Nephron (organoid): Measurements from ENCODE around the gene RYR2.
"Not testable (repeated sequence)": the region's sequence is repeated elsewhere in the genome, so short reads cannot be mapped to it uniquely, and the experiment has no call there.

ENCODE experiments used
- H3K27ac Mint-ChIP-seq, 3 experiments: 2 replicates each; pipeline ENCODE4 v1.8.0; 2020; ENCODE audit warnings: mixed read lengths in 3 of 3, mild to moderate bottlenecking in 2 of 3, moderate library complexity in 1 of 3
- H3K27me3 Mint-ChIP-seq: 2 replicates; pipeline ENCODE4 v1.8.0; 2021; ENCODE audit warnings: low read depth, mild to moderate bottlenecking, moderate library complexity, mixed read lengths
- H3K36me3 Mint-ChIP-seq: 2 replicates; pipeline ENCODE4 v1.8.0; 2020; ENCODE audit warnings: low read depth, mixed read lengths
- H3K4me1 Mint-ChIP-seq: 2 replicates; pipeline ENCODE4 v1.8.0; 2020; ENCODE audit warnings: mixed read lengths
- H3K4me3 Mint-ChIP-seq, 3 experiments: 2 replicates each; pipeline ENCODE4 v1.8.0; 2020; ENCODE audit warnings: mild to moderate bottlenecking in 3 of 3, mixed read lengths in 3 of 3, moderate library complexity in 2 of 3
- H3K9me3 Mint-ChIP-seq: 2 replicates; pipeline ENCODE4 v1.8.0; 2020; ENCODE audit warnings: mixed read lengths
- TF ChIP-seq, protein P1 (sequence below), 3 experiments: fragments of 200-600 bp; sonication (generic); IDR thresholded peaks; one replicate each; pipeline ENCODE4 v1.5.0; 2021; ENCODE audit warnings: antibody characterized with exemption in 3 of 3; ENCODE audit not compliant: unreplicated experiment in 3 of 3

Gene RYR2

DNA sequence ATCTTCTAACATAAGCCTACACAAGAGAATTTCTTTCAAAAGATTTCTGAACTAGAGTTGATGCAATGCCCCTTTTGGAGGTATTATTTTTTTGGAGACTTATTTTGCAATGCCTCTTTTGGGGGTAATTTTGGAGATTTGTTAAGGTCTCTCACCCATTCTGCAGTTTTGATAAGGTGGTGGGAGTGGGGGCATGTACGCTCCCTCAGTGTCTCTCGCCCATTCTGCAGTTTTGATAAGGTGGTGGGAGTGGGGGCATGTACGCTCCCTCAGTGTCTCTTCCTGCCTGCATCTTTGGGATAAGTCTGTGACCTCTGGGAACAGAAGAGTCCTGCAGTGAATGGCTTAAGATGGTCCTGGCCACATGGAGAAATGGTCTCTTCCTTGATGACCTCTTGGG lies 536.6 kb downstream of the RYR2 start:
- Mint-ChIP-seq H3K27me3 (no peaks in the 10 kb centered on the region), H3K9me3 (peaks cover 38% of the 10 kb centered on the region), H3K36me3 (no peaks in the 10 kb centered on the region), H3K27ac (no peak overlapping the region), H3K4me1 (no peaks in the 10 kb centered on the region), H3K4me3 (no peak overlapping the region)
- TF ChIP-seq, protein P1, sequence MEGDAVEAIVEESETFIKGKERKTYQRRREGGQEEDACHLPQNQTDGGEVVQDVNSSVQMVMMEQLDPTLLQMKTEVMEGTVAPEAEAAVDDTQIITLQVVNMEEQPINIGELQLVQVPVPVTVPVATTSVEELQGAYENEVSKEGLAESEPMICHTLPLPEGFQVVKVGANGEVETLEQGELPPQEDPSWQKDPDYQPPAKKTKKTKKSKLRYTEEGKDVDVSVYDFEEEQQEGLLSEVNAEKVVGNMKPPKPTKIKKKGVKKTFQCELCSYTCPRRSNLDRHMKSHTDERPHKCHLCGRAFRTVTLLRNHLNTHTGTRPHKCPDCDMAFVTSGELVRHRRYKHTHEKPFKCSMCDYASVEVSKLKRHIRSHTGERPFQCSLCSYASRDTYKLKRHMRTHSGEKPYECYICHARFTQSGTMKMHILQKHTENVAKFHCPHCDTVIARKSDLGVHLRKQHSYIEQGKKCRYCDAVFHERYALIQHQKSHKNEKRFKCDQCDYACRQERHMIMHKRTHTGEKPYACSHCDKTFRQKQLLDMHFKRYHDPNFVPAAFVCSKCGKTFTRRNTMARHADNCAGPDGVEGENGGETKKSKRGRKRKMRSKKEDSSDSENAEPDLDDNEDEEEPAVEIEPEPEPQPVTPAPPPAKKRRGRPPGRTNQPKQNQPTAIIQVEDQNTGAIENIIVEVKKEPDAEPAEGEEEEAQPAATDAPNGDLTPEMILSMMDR (IDR thresholded peaks at IDR 0.05; ENCODE audit: unreplicated experiment in 3 of 3): no peak

DNA sequence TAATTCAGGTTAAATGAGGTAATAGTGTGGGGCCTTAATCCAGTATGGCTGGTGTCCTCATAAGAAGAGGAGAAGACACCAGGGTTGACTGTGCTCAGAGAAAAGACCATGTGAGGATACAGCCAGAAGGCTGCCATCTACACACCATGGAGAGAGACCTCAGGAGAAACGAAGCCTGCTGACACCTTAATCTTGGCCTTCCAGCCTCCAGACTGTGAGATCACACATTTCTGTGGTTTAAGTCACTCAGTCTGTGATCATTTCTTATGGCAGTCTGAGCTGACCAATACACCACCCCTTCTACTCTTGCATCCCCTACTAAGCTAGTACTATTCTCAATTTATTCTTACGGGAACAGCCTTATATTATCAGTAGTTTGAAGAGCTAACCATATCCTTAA lies 538.7 kb downstream of the RYR2 start:
- Mint-ChIP-seq H3K27me3 (no peaks in the 10 kb centered on the region), H3K27ac (no peak overlapping the region), H3K4me1 (no peaks in the 10 kb centered on the region), H3K9me3 (peaks cover 24% of the 10 kb centered on the region), H3K4me3 (no peak overlapping the region), H3K36me3 (no peaks in the 10 kb centered on the region)
- TF ChIP-seq, protein P1 (IDR thresholded peaks at IDR 0.05; ENCODE audit: unreplicated experiment in 3 of 3): no peak

DNA sequence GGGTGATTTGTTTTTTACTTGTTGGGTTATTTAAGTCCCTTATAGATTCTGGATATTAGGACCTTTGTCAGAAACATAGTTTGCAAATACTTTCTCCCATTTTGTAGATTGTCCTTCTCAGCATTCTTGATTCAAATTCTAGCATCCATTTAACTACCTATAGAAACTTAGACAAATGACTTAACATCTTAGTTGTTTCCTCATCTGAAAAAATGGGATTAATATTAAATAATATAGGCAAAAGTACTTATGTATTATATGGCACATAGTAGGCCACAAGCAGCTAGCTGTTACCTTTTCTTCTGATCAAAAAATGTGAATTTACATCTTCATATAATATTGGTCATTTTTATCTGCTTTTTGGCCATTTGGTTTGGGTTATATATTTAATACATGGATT lies 541.3 kb downstream of the RYR2 start:
- no peak overlapping the region for H3K4me3 Mint-ChIP-seq
- H3K27me3 Mint-ChIP-seq: no peaks in the 10 kb centered on the region
- no peaks in the 10 kb centered on the region for H3K4me1 Mint-ChIP-seq
- TF ChIP-seq, protein P1 (IDR thresholded peaks at IDR 0.05; ENCODE audit: unreplicated experiment in 3 of 3): no peak
- no peaks in the 10 kb centered on the region for H3K36me3 Mint-ChIP-seq
- H3K9me3 Mint-ChIP-seq: peaks cover 8% of the 10 kb centered on the region
- no peak overlapping the region for H3K27ac Mint-ChIP-seq

DNA sequence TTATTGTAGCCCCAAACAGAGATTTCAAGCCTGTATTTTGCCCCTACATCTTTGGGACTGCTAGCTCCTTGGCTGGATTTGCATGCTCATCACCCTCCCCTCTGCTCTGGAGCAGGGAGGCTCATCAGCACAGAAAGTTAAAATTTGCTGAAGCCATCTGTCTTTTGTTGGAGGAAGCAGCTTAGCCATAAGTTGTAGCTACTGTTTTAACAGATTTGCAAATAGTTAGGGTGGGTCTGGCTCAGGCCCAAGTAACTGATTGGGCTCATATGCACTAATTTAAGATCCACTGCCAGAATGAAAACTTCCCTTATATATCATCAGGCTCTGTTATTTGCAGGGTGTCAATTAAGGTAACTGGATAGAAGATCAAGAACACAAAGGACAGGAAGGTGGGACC lies 541.8 kb downstream of the RYR2 start:
- H3K27me3 Mint-ChIP-seq: no peaks in the 10 kb centered on the region
- H3K4me3 Mint-ChIP-seq: no peak overlapping the region
- H3K4me1 Mint-ChIP-seq: no peaks in the 10 kb centered on the region
- H3K27ac Mint-ChIP-seq: no peak overlapping the region
- H3K36me3 Mint-ChIP-seq: no peaks in the 10 kb centered on the region
- peaks cover 6% of the 10 kb centered on the region for H3K9me3 Mint-ChIP-seq
- TF ChIP-seq, protein P1 (IDR thresholded peaks at IDR 0.05; ENCODE audit: unreplicated experiment in 3 of 3): no peak

DNA sequence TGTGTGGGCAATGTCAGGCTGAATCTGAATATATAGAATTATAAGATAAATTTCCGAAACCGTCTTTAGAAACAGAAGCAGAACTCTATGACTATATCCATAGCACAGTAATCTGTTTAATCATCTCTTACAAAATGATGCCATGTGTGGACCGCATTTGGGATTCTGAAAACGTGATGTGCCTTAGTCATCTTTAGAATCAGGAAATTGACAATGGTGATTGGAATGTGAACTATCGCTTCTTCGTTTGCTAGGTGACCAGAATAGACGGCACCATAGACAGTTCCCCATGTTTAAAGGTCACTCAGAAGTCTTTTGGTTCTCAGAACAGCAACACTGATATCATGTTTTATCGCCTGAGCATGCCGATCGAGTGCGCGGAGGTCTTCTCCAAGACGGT lies 548.4 kb downstream of the RYR2 start:
- no peak overlapping the region for H3K27ac Mint-ChIP-seq
- no peaks in the 10 kb centered on the region for H3K36me3 Mint-ChIP-seq
- H3K4me1 Mint-ChIP-seq: no peaks in the 10 kb centered on the region
- H3K9me3 Mint-ChIP-seq: no peaks in the 10 kb centered on the region
- TF ChIP-seq, protein P1 (IDR thresholded peaks at IDR 0.05; ENCODE audit: unreplicated experiment in 3 of 3): no peak
- no peak overlapping the region for H3K4me3 Mint-ChIP-seq
- H3K27me3 Mint-ChIP-seq: no peaks in the 10 kb centered on the region

DNA sequence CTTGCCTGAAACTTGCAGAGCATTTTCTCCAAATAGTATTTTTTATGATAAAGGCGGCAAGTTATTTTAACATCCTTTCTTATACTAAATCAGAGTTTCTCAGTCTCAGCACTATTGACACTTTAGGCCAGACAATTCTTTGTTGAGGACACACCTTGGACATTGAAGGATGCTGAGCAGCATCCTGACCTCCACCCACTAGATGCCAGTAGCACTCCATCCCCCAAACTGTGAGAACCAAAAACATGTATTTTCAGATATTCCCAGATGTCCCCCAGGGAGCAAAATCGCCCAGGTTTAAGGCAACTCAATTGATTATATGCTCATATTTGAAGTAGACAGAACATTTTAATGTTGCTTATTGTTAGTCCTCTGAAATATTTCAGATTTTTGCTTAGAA lies 549.4 kb downstream of the RYR2 start:
- TF ChIP-seq, protein P1 (IDR thresholded peaks at IDR 0.05; ENCODE audit: unreplicated experiment in 3 of 3): no peak
- peaks cover 4% of the 10 kb centered on the region for H3K9me3 Mint-ChIP-seq
- no peaks in the 10 kb centered on the region for H3K27me3 Mint-ChIP-seq
- H3K36me3 Mint-ChIP-seq: no peaks in the 10 kb centered on the region
- no peak overlapping the region for H3K4me3 Mint-ChIP-seq
- H3K4me1 Mint-ChIP-seq: no peaks in the 10 kb centered on the region
- H3K27ac Mint-ChIP-seq: no peak overlapping the region

DNA sequence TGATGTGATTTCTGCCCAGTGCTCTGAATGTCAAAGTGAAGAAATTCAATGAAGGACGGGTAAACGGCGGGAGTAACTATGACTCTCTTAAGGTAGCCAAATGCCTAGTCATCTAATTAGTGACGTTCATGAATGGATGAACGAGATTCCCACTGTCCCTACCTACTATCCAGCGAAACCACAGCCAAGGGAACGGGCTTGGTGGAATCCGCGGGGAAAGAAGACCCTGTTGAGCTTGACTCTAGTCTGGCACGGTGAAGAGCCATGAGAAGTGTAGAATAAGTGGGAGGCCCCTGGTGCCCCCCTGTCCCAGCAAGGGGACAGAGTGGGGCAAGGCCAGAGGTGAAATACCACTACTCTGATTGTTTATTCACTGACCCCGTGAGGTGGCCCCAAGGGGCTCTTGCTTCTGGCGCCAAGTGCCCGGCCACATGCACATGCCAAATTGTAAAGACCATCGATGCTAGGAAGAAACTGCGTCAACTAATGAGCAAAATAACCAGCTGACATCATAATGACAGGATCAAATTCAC lies 561.1 kb downstream of the RYR2 start:
- not testable (repeated sequence) for H3K4me3 Mint-ChIP-seq, H3K36me3 Mint-ChIP-seq, H3K4me1 Mint-ChIP-seq, H3K27ac Mint-ChIP-seq, H3K27me3 Mint-ChIP-seq
- peaks cover 18% of the 10 kb centered on the region for H3K9me3 Mint-ChIP-seq
